Suprapubic skin (tissue), 3 donors: Measurements from ENCODE around the gene MAPK14.

Source experiments
- CTCF ChIP-seq, 2 donors: fragments of 200-600 bp in 1 of 2; fragments of 450-650 bp in 1 of 2; sonication (generic) in 1 of 2; IDR thresholded peaks; one replicate each; pipeline ENCODE4 v1.5.1; 2016 to 2019; ENCODE audit warnings: antibody characterized with exemption in 2 of 2, mild to moderate bottlenecking in 1 of 2, moderate library complexity in 1 of 2
- POLR2A ChIP-seq, 2 donors: fragments of 450-650 bp; IDR thresholded peaks; one replicate each; pipeline ENCODE4 v1.6.1; 2017; ENCODE audit warnings: antibody characterized with exemption in 2 of 2, mild to moderate bottlenecking in 2 of 2, moderate library complexity in 2 of 2

GRCh38 chr6:36078159-36078558 lies 50.6 kb downstream of the MAPK14 start:
- TF ChIP-seq CTCF (IDR thresholded peaks at IDR 0.05) (no peak), POLR2A (IDR thresholded peaks at IDR 0.05) (no peak)
